Vagina (tissue), 2 donors: ENCODE data around the gene ZNF441. TPM values are rescaled to one million over a fixed set of nuclear protein-coding genes. Genes with fewer than 3 reads are reported as not detected.
"Not testable (repeated sequence)": the region's sequence is repeated elsewhere in the genome, so short reads cannot be mapped to it uniquely, and the experiment has no call there.

ENCODE experiments used
- DNase-seq, 2 donors: peaks; one replicate each; pipeline ENCODE4 v3.0.0-alpha.2; 2017; ENCODE audit errors: extremely low spot score in 2 of 2
- H3K27ac ChIP-seq: fragments of 200-600 bp; sonication (generic); one replicate; pipeline ENCODE4 v1.5.1; 2019
- H3K27me3 ChIP-seq: fragments of 200-600 bp; sonication (generic); one replicate; pipeline ENCODE4 v1.5.1; 2019
- H3K36me3 ChIP-seq, 2 donors: fragments of 200-600 bp; sonication (generic); one replicate each; pipeline ENCODE4 v1.5.1; 2017 to 2019
- H3K4me1 ChIP-seq: fragments of 200-600 bp; sonication (generic); one replicate; pipeline ENCODE4 v1.5.1; 2019
- H3K4me3 ChIP-seq, 2 donors: fragments of 200-600 bp; sonication (generic); 1 replicate in 1 of 2; 2 replicates in 1 of 2; pipeline ENCODE4 v1.5.1; 2016 to 2019
- H3K9me3 ChIP-seq: fragments of 200-600 bp; sonication (generic); one replicate; pipeline ENCODE4 v1.5.1; 2019
- POLR2A ChIP-seq, 2 donors: fragments of 450-650 bp; IDR thresholded peaks; one replicate each; pipeline ENCODE4 v1.6.1; 2017; ENCODE audit warnings: antibody characterized with exemption in 2 of 2, mild to moderate bottlenecking in 2 of 2, moderate library complexity in 2 of 2
- POLR2AphosphoS5 ChIP-seq, 2 donors: sonication (generic); formaldehyde crosslinking; IDR thresholded peaks; one replicate each; pipeline ENCODE4 v1.9.0; 2017; ENCODE audit warnings: antibody characterized with exemption in 2 of 2, mild to moderate bottlenecking in 2 of 2, low read depth in 1 of 2; ENCODE audit not compliant: insufficient read depth in 1 of 2
- intact Hi-C: fragments of 100-400 bp; cut with DNase I; formaldehyde crosslinking; loops from one replicate; pipeline ENCODE4 v1.15.1; 2023
- total RNA-seq: library from RNA; depleted of rRNA; stranded (reverse); fragments of >200 nt; gene quantifications from one replicate; pipeline ENCODE4 v1.2.3, GENCODE V29; 2016
- TF ChIP-seq, protein P1 (sequence below), 3 experiments: fragments of 450-650 bp in 2 of 3; fragments of 200-600 bp in 1 of 3; sonication (generic) in 1 of 3; IDR thresholded peaks; one replicate each; pipeline ENCODE4 v1.5.1; 2017 to 2019; ENCODE audit warnings: antibody characterized with exemption in 3 of 3, mild to moderate bottlenecking in 2 of 3, moderate library complexity in 2 of 3

ZNF441 gene
- total RNA-seq, 1 donor from 2014 or later: 7.1 TPM

GRCh38 chr19:11807099-11807380, 40.2 kb downstream of the ZNF441 start:
- H3K4me3 ChIP-seq: no peak overlapping the region
- TF ChIP-seq POLR2AphosphoS5 (IDR thresholded peaks at IDR 0.05; ENCODE audit: insufficient read depth in 1 of 2, low read depth in 1 of 2): no peak
- TF ChIP-seq, protein P1, sequence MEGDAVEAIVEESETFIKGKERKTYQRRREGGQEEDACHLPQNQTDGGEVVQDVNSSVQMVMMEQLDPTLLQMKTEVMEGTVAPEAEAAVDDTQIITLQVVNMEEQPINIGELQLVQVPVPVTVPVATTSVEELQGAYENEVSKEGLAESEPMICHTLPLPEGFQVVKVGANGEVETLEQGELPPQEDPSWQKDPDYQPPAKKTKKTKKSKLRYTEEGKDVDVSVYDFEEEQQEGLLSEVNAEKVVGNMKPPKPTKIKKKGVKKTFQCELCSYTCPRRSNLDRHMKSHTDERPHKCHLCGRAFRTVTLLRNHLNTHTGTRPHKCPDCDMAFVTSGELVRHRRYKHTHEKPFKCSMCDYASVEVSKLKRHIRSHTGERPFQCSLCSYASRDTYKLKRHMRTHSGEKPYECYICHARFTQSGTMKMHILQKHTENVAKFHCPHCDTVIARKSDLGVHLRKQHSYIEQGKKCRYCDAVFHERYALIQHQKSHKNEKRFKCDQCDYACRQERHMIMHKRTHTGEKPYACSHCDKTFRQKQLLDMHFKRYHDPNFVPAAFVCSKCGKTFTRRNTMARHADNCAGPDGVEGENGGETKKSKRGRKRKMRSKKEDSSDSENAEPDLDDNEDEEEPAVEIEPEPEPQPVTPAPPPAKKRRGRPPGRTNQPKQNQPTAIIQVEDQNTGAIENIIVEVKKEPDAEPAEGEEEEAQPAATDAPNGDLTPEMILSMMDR (IDR thresholded peaks at IDR 0.05): no peak
- no peak for TF ChIP-seq POLR2A (IDR thresholded peaks at IDR 0.05)
- intact Hi-C loops: no loop called here
- H3K27ac ChIP-seq: no peak overlapping the region
- H3K27me3 ChIP-seq: no peaks in the 10 kb centered on the region
- DNase-seq: no peak
- H3K4me1 ChIP-seq: no peaks in the 10 kb centered on the region
- H3K9me3 ChIP-seq: peaks cover 24% of the 10 kb centered on the region
- peaks cover 0 to 21% of the 10 kb centered on the region in 2 donors for H3K36me3 ChIP-seq

- intact Hi-C loops: no loop called here
- Histone ChIP-seq H3K4me3 (peak overlapping the region; percentile 90 to 95), H3K9me3 (no peaks in the 10 kb centered on the region), H3K27ac (peak overlapping the region; percentile 86), H3K27me3 (no peaks in the 10 kb centered on the region), H3K36me3 (peaks cover 0 to 2% of the 10 kb centered on the region in 2 donors), H3K4me1 (peaks cover 19% of the 10 kb centered on the region)
- TF ChIP-seq POLR2AphosphoS5 (IDR thresholded peaks at IDR 0.05; ENCODE audit: insufficient read depth in 1 of 2, low read depth in 1 of 2): no peak
- TF ChIP-seq POLR2A (IDR thresholded peaks at IDR 0.05): no peak
- TF ChIP-seq, protein P1 (IDR thresholded peaks at IDR 0.05): no peak
- DNase-seq: no peak
Measured at GRCh38 chr19:11813703-11814028, 46.9 kb downstream of the ZNF441 start.

DNA sequence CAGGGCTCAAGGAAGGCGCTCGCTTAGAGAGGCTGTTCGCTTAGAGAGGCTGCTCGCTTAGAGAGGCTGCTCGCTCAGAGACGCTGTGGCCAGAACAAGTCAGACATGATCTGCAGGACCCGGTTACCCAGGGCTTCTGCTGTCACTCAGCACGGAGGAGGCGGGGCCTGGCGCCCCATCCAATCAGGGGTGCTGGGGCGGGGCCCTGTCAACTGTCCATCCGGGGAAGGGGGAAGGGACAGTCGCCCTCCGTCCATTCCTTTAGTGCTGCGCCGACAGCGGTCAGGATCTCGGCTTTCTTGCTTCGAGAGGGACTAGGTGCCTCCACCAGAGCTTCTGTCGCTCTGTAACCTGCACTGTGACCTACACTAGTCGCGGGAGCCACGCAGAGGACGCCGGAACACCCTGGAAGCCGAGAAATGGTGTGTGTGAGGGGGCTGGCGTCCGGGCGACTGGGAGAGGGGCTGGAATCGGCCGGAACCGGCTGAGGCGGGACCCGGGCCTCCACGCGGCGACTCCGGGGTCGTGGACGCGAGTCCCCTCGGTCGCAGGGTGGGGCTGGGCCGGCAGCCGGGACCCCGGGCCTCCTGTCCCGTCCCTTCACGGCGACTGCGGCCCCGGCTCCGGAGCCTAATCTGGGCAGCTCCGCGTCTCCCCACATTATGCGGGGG, 47.4 kb downstream of the ZNF441 start, which contains the start of gene ZNF440:
Gene ZNF440 (plus strand): TSS at position 245 of the 671 bp plus-strand sequence. CDS start 175 bp downstream, at position 420.
- intact Hi-C loops: no loop called here
- H3K4me3 ChIP-seq: peak within 1 kb of the TSS; percentile 90 to 95
- H3K36me3 ChIP-seq: peaks cover 0 to 7% of the 10 kb centered on the region in 2 donors
- DNase-seq: peak; percentile 94 to 98
- TF ChIP-seq POLR2AphosphoS5 (IDR thresholded peaks at IDR 0.05; ENCODE audit: insufficient read depth in 1 of 2, low read depth in 1 of 2) (peak; percentile 91 to 94), POLR2A (IDR thresholded peaks at IDR 0.05) (peak in 1 of 2 donors; percentile 69)
- TF ChIP-seq, protein P1 (IDR thresholded peaks at IDR 0.05): peak in 1 of 3 experiments; percentile 26
- H3K9me3 ChIP-seq: no peaks in the 10 kb centered on the region
- H3K27ac ChIP-seq: peak within 1 kb of the TSS; percentile 86
- H3K4me1 ChIP-seq: peaks cover 19% of the 10 kb centered on the region
- H3K27me3 ChIP-seq: no peaks in the 10 kb centered on the region

- H3K27ac ChIP-seq: peak overlapping the region; percentile 86
- H3K4me3 ChIP-seq: peak overlapping the region; percentile 90 to 95
- H3K4me1 ChIP-seq: peaks cover 19% of the 10 kb centered on the region
- DNase-seq: no peak
- TF ChIP-seq POLR2A (IDR thresholded peaks at IDR 0.05): no peak
- TF ChIP-seq, protein P1 (IDR thresholded peaks at IDR 0.05): no peak
- no peak for TF ChIP-seq POLR2AphosphoS5 (IDR thresholded peaks at IDR 0.05; ENCODE audit: insufficient read depth in 1 of 2, low read depth in 1 of 2)
- no peaks in the 10 kb centered on the region for H3K27me3 ChIP-seq
- no peaks in the 10 kb centered on the region for H3K9me3 ChIP-seq
- peaks cover 0 to 12% of the 10 kb centered on the region in 2 donors for H3K36me3 ChIP-seq
- intact Hi-C loops: no loop called here
Measured at GRCh38 chr19:11814700-11815035, 47.9 kb downstream of the ZNF441 start.

DNA sequence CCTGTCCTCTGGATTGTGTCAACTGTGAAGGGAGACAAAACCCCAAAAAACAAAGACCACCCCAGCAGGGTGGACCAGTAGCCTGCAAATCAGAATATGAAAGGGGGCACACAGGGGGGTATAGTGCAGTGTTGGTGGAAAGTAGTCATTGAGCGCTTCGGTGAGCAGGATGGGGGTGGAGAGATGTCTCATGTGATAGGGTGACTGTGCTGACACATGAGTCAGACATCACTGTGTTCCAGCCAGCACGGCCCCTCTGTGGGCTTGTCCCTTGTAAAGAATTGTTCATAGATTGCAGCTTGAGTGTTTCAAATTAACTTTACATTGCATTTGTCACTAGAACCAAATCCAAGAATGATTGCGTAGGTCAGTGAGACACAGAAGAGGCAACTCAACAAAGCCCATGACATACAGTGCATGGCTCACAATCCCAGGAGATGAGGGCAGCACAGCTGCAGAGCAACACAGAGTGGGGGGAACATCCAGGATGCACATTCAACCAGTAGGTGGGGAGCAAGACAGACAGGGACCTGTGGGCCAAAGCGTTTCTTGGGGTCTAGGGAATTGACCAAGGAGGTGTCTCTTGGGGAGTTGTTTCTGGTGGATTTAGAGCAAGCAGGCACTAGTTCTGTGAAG, 54.8 kb downstream of the ZNF441 start:
- Histone ChIP-seq H3K27ac (no peak overlapping the region), H3K36me3 (peaks cover 0 to 27% of the 10 kb centered on the region in 2 donors), H3K4me1 (no peaks in the 10 kb centered on the region), H3K4me3 (no peak overlapping the region), H3K27me3 (no peaks in the 10 kb centered on the region), H3K9me3 (no peaks in the 10 kb centered on the region)
- TF ChIP-seq POLR2AphosphoS5 (IDR thresholded peaks at IDR 0.05; ENCODE audit: insufficient read depth in 1 of 2, low read depth in 1 of 2): no peak
- TF ChIP-seq, protein P1 (IDR thresholded peaks at IDR 0.05): no peak
- no peak for TF ChIP-seq POLR2A (IDR thresholded peaks at IDR 0.05)
- DNase-seq: no peak
- intact Hi-C loops: no loop called here

GRCh38 chr19:11828957-11829876, 62.4 kb downstream of the ZNF441 start:
- H3K4me1 ChIP-seq, H3K27me3 ChIP-seq, H3K27ac ChIP-seq, H3K4me3 ChIP-seq, DNase-seq, intact Hi-C loops: not testable (repeated sequence)
- Histone ChIP-seq H3K36me3 (peaks cover 0 to 80% of the 10 kb centered on the region in 2 donors), H3K9me3 (peaks cover 29% of the 10 kb centered on the region)
